Choroid plexus epithelial cell (primary cell): ENCODE results near the gene CACNA1D.

Experiments
- DNase-seq: peaks from one replicate; pipeline ENCODE4 v3.0.0-alpha.2; 2010; ENCODE audit warnings: low read depth
- H3K4me3 ChIP-seq: 2 replicates; pipeline ENCODE4 v1.5.1; 2011; ENCODE audit warnings: low read depth, mild to moderate bottlenecking, control low read depth, low read length, moderate library complexity
- CTCF ChIP-seq: conservative IDR thresholded peaks from 2 replicates; pipeline ENCODE4 v1.5.1; 2011; ENCODE audit warnings: low read depth, mild to moderate bottlenecking, control low read depth, inconsistent platforms, low read length, moderate library complexity

Gene CACNA1D

DNA sequence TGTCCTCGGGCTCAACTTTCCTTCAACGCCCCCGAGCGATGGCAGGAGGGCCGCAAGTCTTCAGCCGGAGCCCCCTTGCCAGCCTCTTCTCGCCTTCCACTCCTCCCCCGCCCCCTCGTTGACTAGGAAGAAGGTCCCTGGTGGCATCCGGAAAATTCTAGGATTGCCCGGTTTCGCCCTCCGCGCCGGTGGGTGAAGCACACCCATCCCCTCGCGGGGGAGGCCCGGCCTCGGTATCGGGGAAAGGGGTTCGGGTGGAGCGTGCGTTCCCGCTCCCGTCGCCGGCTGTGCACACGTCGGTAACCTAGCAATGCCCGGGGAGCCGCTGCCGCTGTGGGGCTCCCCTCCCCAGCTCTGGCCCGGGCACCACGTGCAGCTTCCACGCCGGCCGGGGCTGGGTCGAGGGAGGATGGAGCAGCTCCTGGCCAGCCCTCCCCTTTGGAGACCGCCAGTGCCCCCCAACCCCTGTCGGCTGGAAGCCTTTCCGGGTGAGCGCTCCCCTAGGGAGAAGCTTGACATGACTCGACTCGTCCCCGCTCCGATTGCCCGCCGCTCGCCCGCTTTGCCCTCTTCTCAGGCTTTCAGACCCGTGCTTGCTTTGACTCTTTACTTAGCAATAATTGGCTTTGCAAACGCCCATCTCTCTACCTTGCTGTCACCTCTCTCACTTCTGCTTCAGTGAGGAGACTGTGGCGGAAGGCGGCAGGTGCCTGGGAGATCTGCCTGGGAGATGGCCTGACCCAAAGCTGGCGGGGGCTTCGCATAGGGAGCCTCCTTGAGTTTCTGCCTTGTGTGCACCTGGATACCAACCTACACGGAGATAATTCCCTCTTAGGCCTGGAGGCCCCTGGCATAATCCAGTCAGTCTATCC is 1.3 kb downstream of the CACNA1D start:
- DNase-seq = no peak
- H3K4me3 ChIP-seq = no peak overlapping the region
- no peak for TF ChIP-seq CTCF

DNA sequence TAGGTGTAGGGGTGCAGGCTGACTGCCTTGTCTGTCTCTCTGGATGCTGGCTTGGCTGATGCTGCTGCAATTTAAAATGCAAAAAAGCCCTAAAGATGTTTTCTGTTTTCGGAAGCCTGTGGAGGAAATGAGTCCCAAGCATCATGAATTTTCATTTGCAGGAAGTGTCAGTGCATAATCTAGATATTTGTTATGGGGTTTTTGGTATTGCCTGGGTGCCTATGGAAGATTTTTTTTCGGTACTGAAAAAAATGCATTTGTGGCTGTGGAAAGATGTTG is 1.9 kb downstream of the CACNA1D start:
- no peak for TF ChIP-seq CTCF
- no peak overlapping the region for H3K4me3 ChIP-seq

GRCh38 chr3:53496984-53497383 is 2.6 kb downstream of the CACNA1D start:
- DNase-seq = no peak
- H3K4me3 ChIP-seq = no peak overlapping the region
- no peak for TF ChIP-seq CTCF

More for the DNA sequence above, 1.9 kb downstream of the CACNA1D start:
- DNase-seq = no peak

GRCh38 chr3:53498806-53499641 is 4.6 kb downstream of the CACNA1D start:
- no peak overlapping the region for H3K4me3 ChIP-seq
- TF ChIP-seq CTCF = no peak
- no peak for DNase-seq

DNA sequence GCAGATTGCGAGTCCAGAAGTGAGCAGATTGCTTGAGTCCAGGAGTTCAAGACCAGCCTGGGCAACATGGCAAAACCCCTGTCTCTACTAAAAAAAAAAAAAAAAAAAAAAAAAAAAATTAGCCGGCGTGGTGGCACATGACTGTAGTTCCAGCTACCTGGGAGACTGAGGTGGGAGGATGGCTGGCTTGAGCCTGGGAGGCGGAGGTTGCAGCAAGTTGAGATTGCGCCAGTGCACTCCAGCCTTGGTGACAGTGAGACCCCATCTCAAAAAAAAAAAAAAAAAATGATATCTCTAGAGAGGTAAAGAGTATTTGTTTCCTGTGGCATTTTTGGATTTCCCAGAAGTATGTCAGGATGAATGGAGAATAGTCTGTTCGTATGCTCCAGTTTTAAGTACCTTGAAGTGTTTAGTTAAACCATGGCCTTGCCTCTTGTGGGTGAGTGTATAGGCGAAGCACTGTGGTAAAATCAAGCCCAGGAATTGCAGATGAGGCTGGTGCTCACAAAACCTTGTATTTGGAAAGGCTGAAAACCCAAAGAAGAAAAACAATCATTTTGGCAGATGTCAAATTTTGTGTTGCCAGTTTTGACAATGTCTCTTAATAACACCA is 5.9 kb downstream of the CACNA1D start:
- DNase-seq = no peak
- no peak overlapping the region for H3K4me3 ChIP-seq
- TF ChIP-seq CTCF = no peak

GRCh38 chr3:53501178-53501577 is 6.8 kb downstream of the CACNA1D start:
- no peak overlapping the region for H3K4me3 ChIP-seq
- TF ChIP-seq CTCF = no peak
- DNase-seq = no peak
